A549 treated with AZD2906 at 1 μM for 4 hours (cell line): ENCODE results near the gene FSCN2. TPM values are rescaled to one million over a fixed set of nuclear protein-coding genes. Genes with fewer than 3 reads are reported as not detected.

Experiments
- total RNA-seq: library from RNA; stranded (reverse); fragments of 200-300 nt; extraction: Qiagen RNA extraction; gene quantifications from 5 replicates; pipeline ENCODE4 v1.2.3, GENCODE V29; 2022

FSCN2 gene, protein sequence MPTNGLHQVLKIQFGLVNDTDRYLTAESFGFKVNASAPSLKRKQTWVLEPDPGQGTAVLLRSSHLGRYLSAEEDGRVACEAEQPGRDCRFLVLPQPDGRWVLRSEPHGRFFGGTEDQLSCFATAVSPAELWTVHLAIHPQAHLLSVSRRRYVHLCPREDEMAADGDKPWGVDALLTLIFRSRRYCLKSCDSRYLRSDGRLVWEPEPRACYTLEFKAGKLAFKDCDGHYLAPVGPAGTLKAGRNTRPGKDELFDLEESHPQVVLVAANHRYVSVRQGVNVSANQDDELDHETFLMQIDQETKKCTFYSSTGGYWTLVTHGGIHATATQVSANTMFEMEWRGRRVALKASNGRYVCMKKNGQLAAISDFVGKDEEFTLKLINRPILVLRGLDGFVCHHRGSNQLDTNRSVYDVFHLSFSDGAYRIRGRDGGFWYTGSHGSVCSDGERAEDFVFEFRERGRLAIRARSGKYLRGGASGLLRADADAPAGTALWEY
- total RNA-seq = 0.86 to 1.6 TPM (median 1.3 TPM) in 5 replicates

DNA sequence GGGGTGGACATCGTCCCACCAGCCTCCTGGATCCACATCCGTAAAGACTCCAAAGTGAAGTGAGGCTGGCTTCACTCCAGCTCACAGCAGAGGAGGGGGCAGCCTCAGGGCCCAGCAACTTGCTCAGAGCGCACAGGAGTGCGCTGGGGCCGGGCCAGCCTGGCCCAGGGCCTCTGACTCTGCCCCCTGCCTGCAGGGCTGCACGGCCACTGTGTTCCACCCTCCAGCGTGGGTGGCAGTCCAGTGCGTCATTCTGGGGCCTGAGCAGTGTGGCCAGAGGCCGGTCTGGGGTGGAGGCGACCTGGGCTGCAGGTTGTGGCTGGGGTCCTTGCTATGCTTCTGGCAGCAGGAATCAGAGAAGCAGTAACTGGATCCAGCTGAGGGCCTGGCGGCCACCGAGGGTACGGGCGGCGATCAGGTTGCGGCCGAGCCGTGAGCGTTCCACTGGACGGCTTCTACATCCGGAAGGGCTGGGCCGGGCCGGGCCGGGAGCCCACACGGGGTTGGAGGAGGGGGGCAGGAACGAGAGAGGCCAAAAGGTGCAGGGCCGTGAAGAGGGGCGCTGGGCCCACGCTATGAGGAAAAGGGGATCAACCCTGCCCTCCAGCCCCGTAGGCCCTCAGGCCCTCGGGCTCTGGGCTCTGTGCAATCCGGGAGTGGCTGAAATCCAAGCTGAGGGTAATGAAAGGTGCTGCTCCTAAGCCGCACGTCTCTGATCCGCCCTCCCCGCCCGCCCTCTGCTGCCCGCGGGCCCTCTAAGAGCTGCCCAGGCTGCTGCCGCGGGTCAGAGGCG, at the start of gene FSCN2:
Gene FSCN2 (plus strand): TSS at position 787 of the 793 bp plus-strand sequence. CDS start 155 bp downstream, outside the sequence.

DNA sequence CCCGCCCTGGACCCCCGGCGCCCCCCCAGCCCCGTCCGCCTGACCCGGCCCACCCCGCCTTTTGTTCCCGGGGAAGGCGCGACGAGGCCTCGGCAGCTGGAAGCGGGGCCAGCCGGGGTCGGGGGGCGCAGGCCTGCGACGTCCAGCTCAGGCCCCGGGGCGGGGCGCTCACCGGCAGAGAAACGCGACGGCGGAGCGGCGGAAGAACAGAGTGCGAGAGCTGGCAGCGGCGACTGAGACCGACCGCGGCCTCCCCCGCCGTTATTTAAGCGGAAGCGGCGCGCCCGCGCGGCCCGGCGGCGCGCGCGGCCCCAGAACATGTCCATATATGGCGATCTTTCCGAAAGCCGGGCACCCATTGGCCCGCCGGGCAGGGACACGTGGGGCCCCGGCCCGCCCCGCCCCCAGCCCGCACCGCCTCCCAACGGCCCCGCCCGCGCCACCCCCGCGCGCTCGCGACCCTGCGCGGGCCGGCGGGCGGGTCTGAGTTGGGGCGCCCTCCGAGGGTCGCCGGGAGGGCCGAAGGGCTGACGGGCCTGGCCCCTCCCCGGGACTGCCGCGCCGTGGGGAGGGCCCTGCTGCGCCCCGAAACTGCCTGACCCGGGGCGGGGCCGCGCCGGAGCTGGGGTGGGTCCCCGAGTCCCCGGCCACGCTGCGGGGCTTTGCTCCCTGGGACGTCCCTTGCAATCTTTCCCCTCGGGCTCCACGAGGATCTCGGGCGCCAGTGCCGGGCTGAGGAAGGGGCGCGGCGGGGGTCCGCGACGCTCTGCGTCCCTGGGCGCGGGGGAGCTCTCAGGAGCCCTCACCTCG, 15.4 kb upstream of the FSCN2 start, which contains the start of gene ACTG1:
Gene ACTG1 (minus strand): TSS at position 238 of the 810 bp plus-strand sequence. CDS start 445 bp downstream, outside the sequence.

DNA sequence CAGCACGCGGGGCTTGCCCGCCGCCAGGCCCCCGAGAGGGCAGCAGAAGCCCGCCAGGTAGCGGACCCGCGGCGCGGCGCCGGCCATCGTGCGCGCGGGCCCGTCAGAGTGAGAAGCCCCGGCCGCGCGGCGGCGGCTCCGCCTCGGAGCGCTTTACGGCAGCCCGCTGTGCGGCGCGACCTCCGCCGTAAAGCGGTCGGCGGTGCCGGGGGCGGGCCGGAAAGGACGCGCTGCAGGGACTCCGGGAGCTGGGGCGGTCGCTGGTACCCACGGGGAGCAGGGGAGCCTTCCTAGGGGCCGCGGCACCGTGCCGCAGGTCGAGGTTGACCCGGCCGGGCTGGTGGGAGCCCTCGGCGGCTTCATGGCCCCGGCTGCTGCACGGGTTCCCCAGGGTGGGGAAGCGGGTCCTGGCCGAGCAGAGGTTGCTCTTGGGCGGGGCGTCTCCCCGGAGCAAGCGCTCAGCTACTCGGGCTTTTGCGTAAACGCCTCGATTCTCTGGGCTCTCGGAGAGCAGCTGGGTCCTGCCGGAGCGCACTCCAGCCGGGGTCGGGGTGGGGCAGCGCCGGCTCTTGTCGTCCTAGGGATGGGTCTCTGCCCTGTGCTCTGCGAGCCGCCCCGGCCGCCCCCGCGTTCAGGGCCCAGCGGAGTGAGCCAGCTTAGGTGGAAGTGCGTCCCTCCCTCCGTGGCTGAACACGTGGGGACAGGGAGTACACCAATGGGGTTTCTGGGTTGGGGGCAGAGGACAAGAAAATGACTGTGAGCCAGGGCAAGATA, 24.3 kb downstream of the FSCN2 start, which contains the start of gene FAAP100:
Gene FAAP100 (minus strand): TSS at position 110 of the 774 bp plus-strand sequence. CDS start 23 bp downstream, at position 87.

Other genes starting within 250 kb of the FSCN2 start
- 50.9 to 75.9 TPM (median 72.2 TPM) in 5 replicates for gene SLC38A10, start 233.1 kb upstream of the FSCN2 start, total RNA-seq
- gene BAHCC1, start 132.9 kb upstream of the FSCN2 start, total RNA-seq = 6.7 to 10.0 TPM (median 8.0 TPM) in 5 replicates
- 4,866 to 7,505 TPM (median 5,499 TPM) in 5 replicates for gene ACTG1, start 15.6 kb upstream of the FSCN2 start, total RNA-seq
- gene FAAP100, start 24.0 kb downstream of the FSCN2 start, total RNA-seq = 18.3 to 26.8 TPM (median 23.8 TPM) in 5 replicates
- gene NPLOC4, start 108.7 kb downstream of the FSCN2 start, total RNA-seq = 89.6 to 96.7 TPM (median 94.0 TPM) in 5 replicates
- 3.5 to 5.8 TPM (median 5.0 TPM) in 5 replicates for gene TSPAN10, start 108.8 kb downstream of the FSCN2 start, total RNA-seq
- gene PDE6G, start 128.2 kb downstream of the FSCN2 start, total RNA-seq = 1.5 to 2.8 TPM (median 2.4 TPM) in 5 replicates
- gene OXLD1, start 138.2 kb downstream of the FSCN2 start, total RNA-seq = 31.9 to 66.1 TPM (median 60.6 TPM) in 5 replicates
- 58.3 to 69.6 TPM (median 60.1 TPM) in 5 replicates for gene CCDC137, start 138.4 kb downstream of the FSCN2 start, total RNA-seq
- 44.8 to 49.2 TPM (median 48.3 TPM) in 5 replicates for gene ARL16, start 155.4 kb downstream of the FSCN2 start, total RNA-seq
- 127 to 207 TPM (median 193 TPM) in 5 replicates for gene HGS, start 155.6 kb downstream of the FSCN2 start, total RNA-seq
- gene MRPL12, start 175.0 kb downstream of the FSCN2 start, total RNA-seq = 223 to 334 TPM (median 303 TPM) in 5 replicates
- gene SLC25A10, start 183.9 kb downstream of the FSCN2 start, total RNA-seq = 26.6 to 46.9 TPM (median 43.3 TPM) in 5 replicates